ENCODE results near the gene MOGAT1.
"Not testable (repeated sequence)": the region's sequence is repeated elsewhere in the genome, so short reads cannot be mapped to it uniquely, and the experiment has no call there.

The MOGAT1 gene

DNA sequence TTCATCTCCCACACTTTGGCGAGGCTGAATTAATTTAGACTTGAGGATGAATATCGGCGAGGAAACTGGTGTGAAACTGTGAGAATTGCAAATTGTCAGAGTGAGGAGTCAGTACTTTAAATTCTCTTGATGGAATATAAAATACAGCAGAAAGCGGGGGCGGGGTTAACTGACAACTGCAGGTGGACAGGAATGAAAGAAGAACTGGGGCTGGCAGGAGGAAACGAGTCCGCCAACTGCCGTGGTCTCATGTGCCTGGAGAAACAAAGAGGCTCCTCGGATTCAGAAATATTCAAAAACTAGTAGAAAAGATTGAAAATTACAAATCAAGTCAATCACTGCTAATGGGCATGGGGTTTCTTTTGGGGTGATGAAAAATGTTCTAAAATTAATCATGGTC lies 44.3 kb downstream of the MOGAT1 start:
- no peak for DNase-seq (ENCODE audit: low read depth)
- TF ChIP-seq, protein P1, sequence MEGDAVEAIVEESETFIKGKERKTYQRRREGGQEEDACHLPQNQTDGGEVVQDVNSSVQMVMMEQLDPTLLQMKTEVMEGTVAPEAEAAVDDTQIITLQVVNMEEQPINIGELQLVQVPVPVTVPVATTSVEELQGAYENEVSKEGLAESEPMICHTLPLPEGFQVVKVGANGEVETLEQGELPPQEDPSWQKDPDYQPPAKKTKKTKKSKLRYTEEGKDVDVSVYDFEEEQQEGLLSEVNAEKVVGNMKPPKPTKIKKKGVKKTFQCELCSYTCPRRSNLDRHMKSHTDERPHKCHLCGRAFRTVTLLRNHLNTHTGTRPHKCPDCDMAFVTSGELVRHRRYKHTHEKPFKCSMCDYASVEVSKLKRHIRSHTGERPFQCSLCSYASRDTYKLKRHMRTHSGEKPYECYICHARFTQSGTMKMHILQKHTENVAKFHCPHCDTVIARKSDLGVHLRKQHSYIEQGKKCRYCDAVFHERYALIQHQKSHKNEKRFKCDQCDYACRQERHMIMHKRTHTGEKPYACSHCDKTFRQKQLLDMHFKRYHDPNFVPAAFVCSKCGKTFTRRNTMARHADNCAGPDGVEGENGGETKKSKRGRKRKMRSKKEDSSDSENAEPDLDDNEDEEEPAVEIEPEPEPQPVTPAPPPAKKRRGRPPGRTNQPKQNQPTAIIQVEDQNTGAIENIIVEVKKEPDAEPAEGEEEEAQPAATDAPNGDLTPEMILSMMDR (IDR thresholded peaks at IDR 0.05; ENCODE audit: insufficient read depth, low read depth, low read length, missing control alignments), result no peak
- no peak overlapping the region for H3K4me3 ChIP-seq (ENCODE audit: low read length)

DNA sequence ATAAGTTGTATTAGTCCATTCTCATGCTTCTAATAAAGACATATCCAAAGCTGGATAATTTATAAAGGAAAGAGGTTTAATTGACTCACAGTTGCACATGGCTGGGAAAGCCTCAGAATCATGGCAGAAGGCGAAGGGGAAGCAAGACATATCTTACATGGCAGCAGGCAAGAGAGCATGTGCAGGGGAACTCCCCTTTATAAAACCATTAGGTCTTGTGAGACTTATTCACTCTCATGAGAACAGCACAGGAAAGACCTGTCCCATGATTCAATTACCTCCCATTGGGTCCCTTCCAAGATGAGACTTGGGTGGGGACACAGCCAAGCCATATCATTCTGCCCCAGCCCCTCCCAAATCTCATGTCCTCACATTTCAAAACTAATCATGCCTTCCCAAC lies 48.3 kb downstream of the MOGAT1 start:
- DNase-seq (ENCODE audit: low read depth), result peak; percentile 22
- H3K4me3 ChIP-seq (ENCODE audit: low read length), result not testable (repeated sequence)

DNA sequence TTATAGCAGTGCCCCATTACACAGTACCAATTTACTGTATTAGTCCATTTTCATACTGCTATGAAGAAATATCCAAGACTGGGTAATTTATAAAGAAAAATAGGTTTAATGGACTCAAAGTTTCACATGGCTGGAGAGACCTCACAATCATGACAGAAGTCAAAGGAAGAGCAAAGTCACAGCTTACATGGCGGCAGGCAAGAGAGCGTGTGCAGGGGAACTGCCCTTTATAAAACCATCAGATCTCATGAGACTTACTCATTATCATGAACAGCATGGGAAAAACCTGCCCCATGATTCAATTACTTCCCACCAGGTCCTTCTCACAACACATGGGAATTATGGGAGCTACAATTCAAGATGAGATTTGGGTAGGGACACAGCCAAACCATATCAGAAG lies 50.1 kb downstream of the MOGAT1 start:
- not testable (repeated sequence) for DNase-seq (ENCODE audit: low read depth); H3K4me3 ChIP-seq (ENCODE audit: low read length)

DNA sequence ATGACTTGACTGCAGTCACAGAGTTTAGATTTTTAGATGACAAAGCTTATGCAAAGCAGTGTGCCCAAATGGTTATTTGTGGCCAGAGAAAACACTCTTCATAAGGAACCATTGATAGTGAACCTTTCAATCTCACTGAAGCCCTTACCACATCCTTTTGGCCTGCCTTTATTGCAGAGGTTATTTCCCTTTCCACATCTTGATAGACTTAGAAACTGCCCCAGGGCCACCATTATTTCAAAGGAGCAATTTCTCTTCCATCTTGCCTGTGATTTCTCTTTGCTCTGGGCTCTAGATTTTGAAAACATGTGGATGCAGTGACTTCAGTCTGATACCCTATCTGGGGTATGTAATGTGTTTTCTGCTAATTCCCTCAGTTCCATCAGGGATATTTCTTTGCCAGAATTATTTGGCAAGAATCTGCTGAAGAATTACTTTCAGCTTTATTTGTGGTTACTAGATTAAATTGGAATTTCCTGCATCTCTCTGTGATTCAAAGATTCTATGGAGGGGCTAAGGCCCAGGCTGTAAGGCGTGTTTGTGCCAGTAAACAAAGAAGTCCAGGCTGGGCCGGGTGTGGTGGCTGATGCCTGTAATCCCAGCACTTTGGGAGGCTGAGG lies 51.0 kb downstream of the MOGAT1 start:
- no peak for DNase-seq (ENCODE audit: low read depth)
- TF ChIP-seq, protein P1 (IDR thresholded peaks at IDR 0.05; ENCODE audit: insufficient read depth, low read depth, low read length, missing control alignments), result no peak
- H3K4me3 ChIP-seq (ENCODE audit: low read length), result no peak overlapping the region

DNA sequence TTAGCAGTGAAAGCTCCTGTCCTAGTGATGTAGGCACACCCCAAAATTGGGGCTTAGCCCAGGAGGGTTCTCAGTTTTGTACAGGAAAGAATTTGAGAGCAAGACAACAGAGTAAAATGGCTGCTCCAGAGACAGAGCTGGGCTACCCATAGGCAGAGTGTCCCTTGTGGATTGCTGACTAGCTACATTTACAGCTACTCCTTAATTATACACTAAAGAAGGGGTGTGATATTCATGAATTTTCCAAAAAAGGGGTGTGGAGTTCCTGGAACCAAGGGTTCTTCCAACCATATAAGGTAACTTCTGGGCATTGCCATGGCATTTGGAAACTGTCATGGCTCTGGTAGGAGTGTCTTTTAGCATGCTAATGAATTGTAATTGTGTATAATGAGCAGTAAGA lies 52.8 kb downstream of the MOGAT1 start:
- H3K4me3 ChIP-seq (ENCODE audit: low read length), result no peak overlapping the region
- DNase-seq (ENCODE audit: low read depth), result no peak
- TF ChIP-seq, protein P1 (IDR thresholded peaks at IDR 0.05; ENCODE audit: insufficient read depth, low read depth, low read length, missing control alignments), result no peak

DNA sequence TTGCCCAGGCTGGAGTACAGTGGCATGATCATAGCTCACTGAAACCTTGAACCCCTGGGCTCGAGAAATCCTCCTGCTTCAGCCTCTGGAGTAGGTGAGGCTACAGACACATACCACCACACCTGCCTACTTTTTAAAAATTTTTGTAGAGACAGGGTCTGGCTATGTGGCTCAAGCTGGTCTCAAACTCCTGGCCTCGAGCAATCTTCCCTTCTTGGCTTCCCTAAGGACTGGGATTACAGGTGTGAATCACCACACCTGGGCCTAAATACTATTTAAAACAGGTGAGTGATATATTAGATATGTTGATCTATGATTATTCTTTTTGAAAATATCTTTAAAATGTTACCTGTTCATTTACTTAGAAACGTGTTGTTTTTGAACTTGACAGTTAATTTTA lies 57.2 kb downstream of the MOGAT1 start:
- no peak for DNase-seq (ENCODE audit: low read depth)
- no peak overlapping the region for H3K4me3 ChIP-seq (ENCODE audit: low read length)
- TF ChIP-seq, protein P1 (IDR thresholded peaks at IDR 0.05; ENCODE audit: insufficient read depth, low read depth, low read length, missing control alignments), result no peak

DNA sequence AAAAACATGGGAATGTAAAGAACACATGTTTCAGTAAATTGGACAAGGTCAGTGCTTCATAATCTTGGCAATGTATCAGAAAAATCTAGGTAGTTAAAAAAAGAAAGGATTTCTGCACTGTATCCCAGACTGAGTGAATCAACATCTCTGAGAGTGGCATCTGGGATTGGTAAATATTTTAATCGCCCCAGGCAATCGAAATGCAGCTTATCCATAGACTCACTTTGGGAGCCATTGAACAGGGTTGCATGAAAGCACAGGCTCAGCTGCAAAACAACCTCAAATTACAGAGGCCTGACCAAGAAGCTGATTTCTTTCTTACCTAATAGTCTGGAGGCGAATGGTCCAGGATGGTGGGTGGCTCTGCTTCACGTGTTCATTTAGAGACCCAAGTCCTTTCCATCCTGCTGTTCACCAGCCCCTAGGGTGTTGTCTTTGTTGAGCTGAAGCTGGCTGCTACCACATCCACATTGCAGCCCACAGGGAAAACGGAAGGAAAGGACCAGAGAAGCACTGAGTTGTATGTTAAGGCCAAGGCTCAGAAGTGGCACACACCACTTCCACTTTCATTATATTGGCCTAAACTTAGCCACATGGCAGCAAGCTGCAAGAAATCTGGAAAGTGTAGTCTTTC lies 59.0 kb downstream of the MOGAT1 start:
- no peak overlapping the region for H3K4me3 ChIP-seq (ENCODE audit: low read length)
- peak; percentile 46 for DNase-seq (ENCODE audit: low read depth)
- TF ChIP-seq, protein P1 (IDR thresholded peaks at IDR 0.05; ENCODE audit: insufficient read depth, low read depth, low read length, missing control alignments), result no peak

DNA sequence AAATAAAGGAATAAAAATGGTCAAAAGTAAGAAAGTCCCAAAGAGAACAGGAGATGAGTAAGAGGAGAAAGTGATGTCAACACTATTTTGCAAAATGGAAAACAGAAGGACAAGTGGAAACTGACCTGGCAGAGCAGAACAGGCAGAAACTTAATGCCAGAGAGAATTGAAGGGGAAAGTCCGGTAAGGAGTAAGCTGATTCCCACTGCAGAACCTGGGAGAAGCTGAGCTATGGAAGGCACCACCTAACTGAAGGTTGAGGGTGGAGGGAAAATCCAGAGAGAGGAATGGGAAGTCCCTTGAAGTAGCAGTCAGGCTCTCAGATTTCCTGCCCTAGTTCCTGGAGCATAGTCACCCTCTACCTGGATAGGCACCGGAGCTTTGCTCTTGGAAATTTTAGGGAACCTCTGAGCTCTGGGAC lies 59.8 kb downstream of the MOGAT1 start:
- peak; percentile 27 for DNase-seq (ENCODE audit: low read depth)

More for the DNA sequence above, 59.8 kb downstream of the MOGAT1 start:
- no peak overlapping the region for H3K4me3 ChIP-seq (ENCODE audit: low read length)
- TF ChIP-seq, protein P1 (IDR thresholded peaks at IDR 0.05; ENCODE audit: insufficient read depth, low read depth, low read length, missing control alignments), result no peak

All from epithelial cell of esophagus (primary cell).